ENCODE measurements around the gene AP4S1.
"Not testable (repeated sequence)": the region's sequence is repeated elsewhere in the genome, so short reads cannot be mapped to it uniquely, and the experiment has no call there.

AP4S1 gene

GRCh38 chr14:31025367-31026076, at the start of gene AP4S1:
Gene AP4S1, plus strand, starts transcription at chr14:31025649. Its CDS starts 40,548 bp downstream, at chr14:31066197.
- Mint-ChIP-seq H3K27me3 (no peaks in the 10 kb centered on the region), H3K27ac (peak within 1 kb of the TSS; percentile 98), H3K36me3 (peaks cover 9 to 19% of the 10 kb centered on the region in 2 donors), H3K9me3 (no peaks in the 10 kb centered on the region), H3K4me3 (peak within 1 kb of the TSS; percentile 96 to 97), H3K4me1 (peaks cover 34 to 47% of the 10 kb centered on the region in 2 donors)
- DNase-seq (peak; percentile 34), ATAC-seq (replicated peaks) (peak; percentile 21 to 26)

GRCh38 chr14:30977752-30978151, 47.7 kb upstream of the AP4S1 start:
- H3K27me3 Mint-ChIP-seq, result no peaks in the 10 kb centered on the region
- no peak overlapping the region for H3K27ac Mint-ChIP-seq
- H3K36me3 Mint-ChIP-seq, result peaks cover 5 to 8% of the 10 kb centered on the region in 2 donors
- H3K4me3 Mint-ChIP-seq, result no peak overlapping the region
- no peak for DNase-seq
- peaks cover 3% of the 10 kb centered on the region in 2 donors for H3K9me3 Mint-ChIP-seq
- no peak for ATAC-seq (replicated peaks)
- H3K4me1 Mint-ChIP-seq, result peaks cover 27 to 74% of the 10 kb centered on the region in 2 donors

GRCh38 chr14:30980106-30980704, 45.2 kb upstream of the AP4S1 start:
- H3K27me3 Mint-ChIP-seq, H3K9me3 Mint-ChIP-seq, H3K36me3 Mint-ChIP-seq, H3K4me3 Mint-ChIP-seq, H3K27ac Mint-ChIP-seq: not testable (repeated sequence)
- ATAC-seq (replicated peaks) (peak; percentile 73 to 74), DNase-seq (peak; percentile 18)
- H3K4me1 Mint-ChIP-seq, result peaks cover 16 to 56% of the 10 kb centered on the region in 2 donors

- peak overlapping the region in 1 of 2 donors; percentile 14 for H3K4me3 Mint-ChIP-seq
- H3K9me3 Mint-ChIP-seq, result no peaks in the 10 kb centered on the region
- H3K27ac Mint-ChIP-seq, result no peak overlapping the region
- H3K4me1 Mint-ChIP-seq, result peaks cover 14 to 56% of the 10 kb centered on the region in 2 donors
- H3K27me3 Mint-ChIP-seq, result no peaks in the 10 kb centered on the region
- H3K36me3 Mint-ChIP-seq, result peaks cover 2 to 7% of the 10 kb centered on the region in 2 donors
- no peak for DNase-seq
- ATAC-seq (replicated peaks), result no peak
These were observed 44.5 kb upstream of the AP4S1 start for GRCh38 chr14:30980980-30981379.

- no peaks in the 10 kb centered on the region for H3K27me3 Mint-ChIP-seq
- ATAC-seq (replicated peaks) (peak; percentile 80 to 81), DNase-seq (no peak)
- peak overlapping the region in 1 of 2 donors; percentile 8 for H3K4me3 Mint-ChIP-seq
- H3K4me1 Mint-ChIP-seq, result peaks cover 12 to 52% of the 10 kb centered on the region in 2 donors
- H3K27ac Mint-ChIP-seq, result no peak overlapping the region
- H3K9me3 Mint-ChIP-seq, result no peaks in the 10 kb centered on the region
- peaks cover 4 to 7% of the 10 kb centered on the region in 2 donors for H3K36me3 Mint-ChIP-seq
These were observed 42.9 kb upstream of the AP4S1 start for GRCh38 chr14:30982533-30982932.

GRCh38 chr14:30983858-30984257, 41.6 kb upstream of the AP4S1 start:
- Mint-ChIP-seq H3K9me3 (no peaks in the 10 kb centered on the region), H3K4me3 (no peak overlapping the region), H3K4me1 (peaks cover 16 to 52% of the 10 kb centered on the region in 2 donors), H3K27ac (no peak overlapping the region), H3K36me3 (peaks cover 6 to 11% of the 10 kb centered on the region in 2 donors), H3K27me3 (no peaks in the 10 kb centered on the region)
- DNase-seq (no peak), ATAC-seq (replicated peaks) (no peak)

GRCh38 chr14:30985796-30986195, 39.7 kb upstream of the AP4S1 start:
- no peak overlapping the region for H3K27ac Mint-ChIP-seq
- peaks cover 21 to 52% of the 10 kb centered on the region in 2 donors for H3K4me1 Mint-ChIP-seq
- ATAC-seq (replicated peaks), result no peak
- peaks cover 0 to 2% of the 10 kb centered on the region in 2 donors for H3K9me3 Mint-ChIP-seq
- no peaks in the 10 kb centered on the region for H3K27me3 Mint-ChIP-seq
- peaks cover 11 to 17% of the 10 kb centered on the region in 2 donors for H3K36me3 Mint-ChIP-seq
- DNase-seq, result no peak
- H3K4me3 Mint-ChIP-seq, result no peak overlapping the region

- peaks cover 13 to 21% of the 10 kb centered on the region in 2 donors for H3K36me3 Mint-ChIP-seq
- peaks cover 20 to 54% of the 10 kb centered on the region in 2 donors for H3K4me1 Mint-ChIP-seq
- ATAC-seq (replicated peaks), result no peak
- H3K27me3 Mint-ChIP-seq, result no peaks in the 10 kb centered on the region
- DNase-seq, result no peak
- H3K4me3 Mint-ChIP-seq, result no peak overlapping the region
- H3K27ac Mint-ChIP-seq, result no peak overlapping the region
- H3K9me3 Mint-ChIP-seq, result peaks cover 0 to 2% of the 10 kb centered on the region in 2 donors
These were observed 36.9 kb upstream of the AP4S1 start for GRCh38 chr14:30988509-30988908.

GRCh38 chr14:30990770-30991169, 34.7 kb upstream of the AP4S1 start:
- Mint-ChIP-seq H3K27me3 (no peaks in the 10 kb centered on the region), H3K4me1 (peaks cover 22 to 60% of the 10 kb centered on the region in 2 donors), H3K9me3 (peaks cover 0 to 2% of the 10 kb centered on the region in 2 donors), H3K36me3 (peaks cover 13 to 19% of the 10 kb centered on the region in 2 donors), H3K4me3 (no peak overlapping the region), H3K27ac (no peak overlapping the region)
- no peak for DNase-seq
- ATAC-seq (replicated peaks), result no peak

GRCh38 chr14:30991408-30991807, 34.0 kb upstream of the AP4S1 start:
- H3K4me3 Mint-ChIP-seq, result no peak overlapping the region
- H3K36me3 Mint-ChIP-seq, result peaks cover 13 to 17% of the 10 kb centered on the region in 2 donors
- H3K27ac Mint-ChIP-seq, result no peak overlapping the region
- ATAC-seq (replicated peaks), result peak in 1 of 2 donors; percentile 14
- no peaks in the 10 kb centered on the region for H3K27me3 Mint-ChIP-seq
- H3K4me1 Mint-ChIP-seq, result peaks cover 25 to 59% of the 10 kb centered on the region in 2 donors
- DNase-seq, result no peak
- peaks cover 0 to 2% of the 10 kb centered on the region in 2 donors for H3K9me3 Mint-ChIP-seq

GRCh38 chr14:30993071-30993470, 32.4 kb upstream of the AP4S1 start:
- H3K4me1 Mint-ChIP-seq, result peaks cover 29 to 67% of the 10 kb centered on the region in 2 donors
- H3K4me3 Mint-ChIP-seq, result no peak overlapping the region
- ATAC-seq (replicated peaks), result no peak

GRCh38 chr14:30994681-30995620, 30.5 kb upstream of the AP4S1 start:
- no peak for DNase-seq
- ATAC-seq (replicated peaks), result peak; percentile 46 to 84
- peaks cover 4 to 5% of the 10 kb centered on the region in 2 donors for H3K9me3 Mint-ChIP-seq
- peaks cover 19 to 53% of the 10 kb centered on the region in 2 donors for H3K4me1 Mint-ChIP-seq
- H3K27me3 Mint-ChIP-seq, result no peaks in the 10 kb centered on the region
- peak overlapping the region; percentile 20 for H3K27ac Mint-ChIP-seq
- H3K4me3 Mint-ChIP-seq, result no peak overlapping the region
- H3K36me3 Mint-ChIP-seq, result peaks cover 25 to 34% of the 10 kb centered on the region in 2 donors

More at GRCh38 chr14:30993071-30993470, 32.4 kb upstream of the AP4S1 start:
- DNase-seq, result no peak
- Mint-ChIP-seq H3K27me3 (no peaks in the 10 kb centered on the region), H3K36me3 (peaks cover 19 to 28% of the 10 kb centered on the region in 2 donors), H3K27ac (no peak overlapping the region), H3K9me3 (peaks cover 0 to 6% of the 10 kb centered on the region in 2 donors)

GRCh38 chr14:30995689-30996088, 29.8 kb upstream of the AP4S1 start:
- H3K27me3 Mint-ChIP-seq, result no peaks in the 10 kb centered on the region
- ATAC-seq (replicated peaks) (no peak), DNase-seq (no peak)
- H3K27ac Mint-ChIP-seq, result no peak overlapping the region
- peaks cover 30 to 40% of the 10 kb centered on the region in 2 donors for H3K36me3 Mint-ChIP-seq
- H3K4me1 Mint-ChIP-seq, result peaks cover 19 to 50% of the 10 kb centered on the region in 2 donors
- H3K9me3 Mint-ChIP-seq, result peaks cover 4 to 5% of the 10 kb centered on the region in 2 donors
- no peak overlapping the region for H3K4me3 Mint-ChIP-seq
